ENCODE results near the gene PALD1. TPM values are rescaled to one million over a fixed set of nuclear protein-coding genes. Genes with fewer than 3 reads are reported as not detected.

Gene PALD1
- polyA plus RNA-seq, 1 of the 3 experiments (the other 2 are of a cell fraction) = 0.16 TPM

- no peak for TF ChIP-seq FOSL2 (IDR thresholded peaks at IDR 0.05; ENCODE audit: borderline replicate concordance, low read depth)
- no peak for TF ChIP-seq CTCF (IDR thresholded peaks at IDR 0.05)
- no peak for TF ChIP-seq FOXM1 (IDR thresholded peaks at IDR 0.05; ENCODE audit: low read depth)
Measured at GRCh38 chr10:70500368-70500767, 21.8 kb downstream of the PALD1 start (continued).

GRCh38 chr10:70500812-70501301, 22.3 kb downstream of the PALD1 start:
- TF ChIP-seq IRF3 (IDR thresholded peaks at IDR 0.05; ENCODE audit: low read depth, low read length) = no peak
- TF ChIP-seq MXI1 (IDR thresholded peaks at IDR 0.05; ENCODE audit: low read depth, low read length) = no peak
- TF ChIP-seq GATA2 (CRISPR knock-in tag; IDR thresholded peaks at IDR 0.05) = no peak
- TF ChIP-seq NFIC (IDR thresholded peaks at IDR 0.05; ENCODE audit: borderline replicate concordance) = no peak
- no peak for TF ChIP-seq USF1 (IDR thresholded peaks at IDR 0.05; ENCODE audit: borderline replicate concordance, low read depth)
- no peak for TF ChIP-seq SIN3A (IDR thresholded peaks at IDR 0.05; ENCODE audit: borderline replicate concordance, low read depth, low read length)
- TF ChIP-seq NRF1 (IDR thresholded peaks at IDR 0.05; ENCODE audit: low read depth, low read length) = no peak
- no peak for TF ChIP-seq POLR2AphosphoS5 (IDR thresholded peaks at IDR 0.05; ENCODE audit: low read depth, low read length)
- TF ChIP-seq REST (IDR thresholded peaks at IDR 0.05; ENCODE audit: low read depth, low read length) = no peak
- no peak for TF ChIP-seq ELF1 (IDR thresholded peaks at IDR 0.05)
- no peak for TF ChIP-seq RCOR1 (IDR thresholded peaks at IDR 0.05; ENCODE audit: low read length)
- no peak for TF ChIP-seq MAX (IDR thresholded peaks at IDR 0.05; ENCODE audit: low read depth)
- no peak for TF ChIP-seq EZH2phosphoT487 (IDR thresholded peaks at IDR 0.05; ENCODE audit: borderline replicate concordance, low read depth)
- CTCF ChIA-PET = interaction anchor here (3.0 kb wide), 1 partner anchor 40 kb away, joined by 11 read pairs; no protein-coding TSS in a partner anchor
- POLR2A ChIA-PET = interaction anchor here (1.0 kb wide), 1 partner anchor 23 kb away, joined by 4 read pairs; the partner anchor contains the start of gene PALD1
- no peak overlapping the region for H2AFZ ChIP-seq (ENCODE audit: low read depth)
- H3K27ac ChIP-seq (ENCODE audit: low read depth in 2 of 2, low read length in 1 of 2) = no peak overlapping the region
- DNase-seq = no peak
- 100% methylated on average over 2 of the region's 4 CpGs for WGBS (ENCODE audit: low lambda C conversion rate)
- no peaks in the 10 kb centered on the region for H3K9me2 ChIP-seq
- no peak overlapping the region for H3K4me2 ChIP-seq
- H3K9me3 ChIP-seq = no peaks in the 10 kb centered on the region
- H3K4me3 ChIP-seq (ENCODE audit: low read depth in 2 of 2, low read length in 1 of 2) = no peak overlapping the region
- H4K20me1 ChIP-seq (ENCODE audit: insufficient read depth) = no peaks in the 10 kb centered on the region
- no peak overlapping the region for H3K9ac ChIP-seq
- no peaks in the 10 kb centered on the region for H3K36me3 ChIP-seq (replicated peaks in 1 of 2; ENCODE audit: control insufficient read depth in 1 of 2, insufficient read depth in 2 of 2, low read length in 1 of 2)
- H3K4me1 ChIP-seq (ENCODE audit: control insufficient read depth in 1 of 2, insufficient read depth in 2 of 2, low read depth in 1 of 2, low read length in 1 of 2) = peaks cover 0 to 14% of the 10 kb centered on the region in 2 experiments; a peak in 1 of 4 replicates
- H3F3A ChIP-seq (replicated peaks; ENCODE audit: insufficient read depth) = no peaks in the 10 kb centered on the region
- no peaks in the 10 kb centered on the region for H3K27me3 ChIP-seq (ENCODE audit: insufficient read depth)
- H3K79me2 ChIP-seq (ENCODE audit: insufficient read depth) = no peaks in the 10 kb centered on the region

Data from SK-N-SH (cell line).